Thyroid gland (tissue), 4 donors: ENCODE measurements around the gene OTC.

Source experiments
- POLR2A ChIP-seq, 2 donors: fragments of 450-650 bp; IDR thresholded peaks; one replicate each; pipeline ENCODE4 v1.6.1; 2017; ENCODE audit warnings: antibody characterized with exemption in 2 of 2, mild to moderate bottlenecking in 2 of 2, moderate library complexity in 1 of 2
- TF ChIP-seq, protein P1 (sequence below), 6 experiments: fragments of 200-600 bp in 3 of 6; fragments of 450-650 bp in 3 of 6; sonication (generic) in 3 of 6; IDR thresholded peaks; one replicate each; pipeline ENCODE4 v1.5.1; 2016 to 2019; ENCODE audit warnings: antibody characterized with exemption in 6 of 6, mild to moderate bottlenecking in 2 of 6, inconsistent platforms in 1 of 6, moderate library complexity in 1 of 6

DNA sequence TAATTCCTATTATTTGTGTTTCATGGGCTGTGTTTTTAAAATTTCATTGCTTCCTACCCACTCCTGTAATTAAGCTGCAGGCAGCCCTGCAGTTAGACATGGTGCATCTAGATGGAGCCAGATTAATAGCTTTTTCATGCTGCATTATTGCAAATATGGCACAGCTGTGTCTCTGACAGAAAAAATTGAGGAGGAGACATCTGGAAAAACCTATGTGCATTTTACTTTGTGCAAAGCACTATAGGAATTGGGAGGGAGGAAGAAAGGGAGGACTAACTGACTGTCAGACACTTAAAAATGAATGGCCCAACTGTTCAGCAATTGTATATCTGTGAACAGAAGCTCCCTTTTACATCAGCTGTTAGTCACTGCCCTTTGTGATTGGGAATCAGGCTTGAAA, 17.0 kb upstream of the OTC start:
- TF ChIP-seq POLR2A (IDR thresholded peaks at IDR 0.05): no peak
- TF ChIP-seq, protein P1, sequence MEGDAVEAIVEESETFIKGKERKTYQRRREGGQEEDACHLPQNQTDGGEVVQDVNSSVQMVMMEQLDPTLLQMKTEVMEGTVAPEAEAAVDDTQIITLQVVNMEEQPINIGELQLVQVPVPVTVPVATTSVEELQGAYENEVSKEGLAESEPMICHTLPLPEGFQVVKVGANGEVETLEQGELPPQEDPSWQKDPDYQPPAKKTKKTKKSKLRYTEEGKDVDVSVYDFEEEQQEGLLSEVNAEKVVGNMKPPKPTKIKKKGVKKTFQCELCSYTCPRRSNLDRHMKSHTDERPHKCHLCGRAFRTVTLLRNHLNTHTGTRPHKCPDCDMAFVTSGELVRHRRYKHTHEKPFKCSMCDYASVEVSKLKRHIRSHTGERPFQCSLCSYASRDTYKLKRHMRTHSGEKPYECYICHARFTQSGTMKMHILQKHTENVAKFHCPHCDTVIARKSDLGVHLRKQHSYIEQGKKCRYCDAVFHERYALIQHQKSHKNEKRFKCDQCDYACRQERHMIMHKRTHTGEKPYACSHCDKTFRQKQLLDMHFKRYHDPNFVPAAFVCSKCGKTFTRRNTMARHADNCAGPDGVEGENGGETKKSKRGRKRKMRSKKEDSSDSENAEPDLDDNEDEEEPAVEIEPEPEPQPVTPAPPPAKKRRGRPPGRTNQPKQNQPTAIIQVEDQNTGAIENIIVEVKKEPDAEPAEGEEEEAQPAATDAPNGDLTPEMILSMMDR (IDR thresholded peaks at IDR 0.05): no peak
